ENCODE results near the gene OR51B4. TPM values are rescaled to one million over a fixed set of nuclear protein-coding genes. Genes with fewer than 3 reads are reported as not detected.

OR51B4 gene
- total and polyA plus RNA-seq, 2 of the 13 experiments (the other 11 are each of a cell fraction or from before 2014, with no cell fraction given): 0.11 to 0.33 TPM

- Histone ChIP-seq H3K9ac (ENCODE audit: insufficient read depth, low read depth, low read length) (no peak overlapping the region), H3K4me1 (ENCODE audit: insufficient read depth, low read length) (no peaks in the 10 kb centered on the region), H3K9me3 (ENCODE audit: low read length) (no peaks in the 10 kb centered on the region), H3K4me2 (ENCODE audit: low read depth, low read length) (no peak overlapping the region), H3K79me2 (ENCODE audit: insufficient read depth, low read length) (no peaks in the 10 kb centered on the region), H2AFZ (ENCODE audit: low read length) (no peak overlapping the region), H3K27ac (ENCODE audit: extremely low read length, insufficient read depth, low read length) (no peak overlapping the region), H3K4me3 (replicated peaks in 1 of 3; ENCODE audit: insufficient read depth in 1 of 3, low read depth in 2 of 3, low read length in 3 of 3) (no peak overlapping the region), H3K36me3 (replicated peaks in 1 of 2; ENCODE audit: control insufficient read depth in 1 of 2, insufficient read depth in 2 of 2, low read length in 2 of 2) (no peaks in the 10 kb centered on the region), H3K27me3 (ENCODE audit: control insufficient read depth in 1 of 2, insufficient read depth in 2 of 2, low read length in 2 of 2) (no peaks in the 10 kb centered on the region), H4K20me1 (ENCODE audit: insufficient read depth, low read length) (no peaks in the 10 kb centered on the region)
- in situ Hi-C loops (cut with HindIII; ENCODE audit: extremely low pct_ligation_motif_present, low pct_unique_long_range_greater_than_20kb): no loop called here
- TF ChIP-seq ZNF24 (IDR thresholded peaks at IDR 0.05): no peak
- TF ChIP-seq ZNF253 (CRISPR knock-in tag; IDR thresholded peaks at IDR 0.05; ENCODE audit: borderline replicate concordance): no peak
- TF ChIP-seq POLR2A (IDR thresholded peaks at IDR 0.05; ENCODE audit: insufficient read depth in 1 of 2, low read depth in 2 of 2, low read length in 2 of 2): no peak
- no peak for TF ChIP-seq ISX (CRISPR knock-in tag; conservative IDR thresholded peaks at IDR 0.05)
- TF ChIP-seq BHLHE40 (IDR thresholded peaks at IDR 0.05; ENCODE audit: low read length): no peak
- ATAC-seq (no peak), FAIRE-seq (no peak), DNase-seq (ENCODE audit: low spot score) (no peak)
- BruUV-seq (replicated peaks): no TSS peak
- POLR2A ChIA-PET: no interaction called here
- 19% methylated on average over 8 of the region's 8 CpGs for WGBS (ENCODE audit: low lambda C conversion rate)
- CTCF ChIA-PET (ENCODE audit: low intra/inter-chr PET ratio, low total read pairs): no interaction called here
- intact Hi-C loops (cut with micrococcal nuclease; ENCODE audit: unreplicated experiment): no loop called here
Measured at GRCh38 chr11:5293028-5293427, 8.7 kb downstream of the OR51B4 start.

- no peaks in the 10 kb centered on the region for H3K79me2 ChIP-seq (ENCODE audit: insufficient read depth, low read length)
- no peak for TF ChIP-seq SP140L (CRISPR knock-in tag; IDR thresholded peaks at IDR 0.05; ENCODE audit: borderline replicate concordance)
- TF ChIP-seq ZNF569 (CRISPR knock-in tag; IDR thresholded peaks at IDR 0.05; ENCODE audit: borderline replicate concordance): no peak
- TF ChIP-seq KIAA2018 (CRISPR knock-in tag; IDR thresholded peaks at IDR 0.05; ENCODE audit: borderline replicate concordance): no peak
- TF ChIP-seq ZBTB8A (CRISPR knock-in tag; IDR thresholded peaks at IDR 0.05; ENCODE audit: borderline replicate concordance, low read depth): no peak
- TF ChIP-seq ZNF17 (CRISPR knock-in tag; IDR thresholded peaks at IDR 0.05): no peak
- TF ChIP-seq KLF16 (CRISPR knock-in tag; IDR thresholded peaks at IDR 0.05): no peak
Measured at GRCh38 chr11:5291207-5291838, 10.4 kb downstream of the OR51B4 start.

More at GRCh38 chr11:5291207-5291838, 10.4 kb downstream of the OR51B4 start:
- BruUV-seq (replicated peaks): no TSS peak
- in situ Hi-C loops (cut with HindIII; ENCODE audit: extremely low pct_ligation_motif_present, low pct_unique_long_range_greater_than_20kb) (no loop called here), intact Hi-C loops (cut with micrococcal nuclease; ENCODE audit: unreplicated experiment) (loop anchor here (1.0 kb wide), 1 partner anchor 86 kb away; no protein-coding TSS in a partner anchor)
- no peak overlapping the region for H3K4me2 ChIP-seq (ENCODE audit: low read depth, low read length)
- no peaks in the 10 kb centered on the region for H3K4me1 ChIP-seq (ENCODE audit: insufficient read depth, low read length)
- no peak overlapping the region for H3K4me3 ChIP-seq (replicated peaks in 1 of 3; ENCODE audit: insufficient read depth in 1 of 3, low read depth in 2 of 3, low read length in 3 of 3)
- POLR2A ChIA-PET: no interaction called here
- DNase-seq (ENCODE audit: low spot score) (peak; percentile 7), FAIRE-seq (no peak), ATAC-seq (peak; percentile 71)
- no peaks in the 10 kb centered on the region for H3K36me3 ChIP-seq (replicated peaks in 1 of 2; ENCODE audit: control insufficient read depth in 1 of 2, insufficient read depth in 2 of 2, low read length in 2 of 2)
- H4K20me1 ChIP-seq (ENCODE audit: insufficient read depth, low read length): no peaks in the 10 kb centered on the region
- no peaks in the 10 kb centered on the region for H3K27me3 ChIP-seq (ENCODE audit: control insufficient read depth in 1 of 2, insufficient read depth in 2 of 2, low read length in 2 of 2)
- H3K9me3 ChIP-seq (ENCODE audit: low read length): no peaks in the 10 kb centered on the region
- H3K27ac ChIP-seq (ENCODE audit: extremely low read length, insufficient read depth, low read length): no peak overlapping the region
- H3K9ac ChIP-seq (ENCODE audit: insufficient read depth, low read depth, low read length): no peak overlapping the region
- 0% methylated on average over 1 of the region's 1 CpG for WGBS (ENCODE audit: low lambda C conversion rate)
- CTCF ChIA-PET (ENCODE audit: low intra/inter-chr PET ratio, low total read pairs): interaction anchor here (1.9 kb wide), 1 partner anchor 167 kb away, joined by 6 read pairs; no protein-coding TSS in a partner anchor
- no peak overlapping the region for H2AFZ ChIP-seq (ENCODE audit: low read length)

Measured in HepG2 (cell line).